SK-N-SH treated with all-trans-retinoic acid at 6 μM for 48 hours (cell line): ENCODE results near the gene UBE2S.
A peak's percentile ranks its signal among the peaks of the same experiment; 100 is the strongest.

ENCODE experiments used
- ATAC-seq: fragments of 200-7000 bp; cut with Tn5 transposase; 3 replicates; pipeline ENCODE4 v1.9.1; 2020; ENCODE audit warnings: mild to moderate bottlenecking, moderate library complexity
- ARNTL ChIP-seq: fragments of 450-650 bp; formaldehyde crosslinking; IDR thresholded peaks from 2 replicates; pipeline ENCODE4 v1.5.0; 2020; ENCODE audit warnings: low read depth, mild to moderate bottlenecking, moderate library complexity, borderline replicate concordance
- CSDC2 ChIP-seq: fragments of 250-450 bp; sonication (Bioruptor Pico); IDR thresholded peaks from 2 replicates; pipeline ENCODE4 v1.5.0; 2020; ENCODE audit warnings: mild to moderate bottlenecking, moderate library complexity
- ESRRG ChIP-seq: fragments of 250-450 bp; sonication (Bioruptor Pico); IDR thresholded peaks from 2 replicates; pipeline ENCODE4 v1.6.1; 2021; ENCODE audit warnings: mild to moderate bottlenecking
- ISL1 ChIP-seq: fragments of 250-450 bp; sonication (Bioruptor Pico); IDR thresholded peaks from 2 replicates; pipeline ENCODE4 v2.1.2; 2022; ENCODE audit warnings: mild to moderate bottlenecking, moderate library complexity
- OSR1 ChIP-seq: fragments of 250-450 bp; sonication (Bioruptor Pico); IDR thresholded peaks from 2 replicates; pipeline ENCODE4 v1.8.0; 2022; ENCODE audit warnings: moderate library complexity, mild to moderate bottlenecking, inconsistent platforms
- PATZ1 ChIP-seq: fragments of 250-450 bp; sonication (Bioruptor Pico); IDR thresholded peaks from 2 replicates; pipeline ENCODE4 v1.8.0; 2020; ENCODE audit warnings: mild to moderate bottlenecking, moderate library complexity, borderline replicate concordance
- POU6F1 ChIP-seq: fragments of 250-450 bp; sonication (Bioruptor Pico); IDR thresholded peaks from 2 replicates; pipeline ENCODE4 v1.8.0; 2021; ENCODE audit warnings: low read depth, mild to moderate bottlenecking, moderate library complexity, borderline replicate concordance
- RARB ChIP-seq: fragments of 250-450 bp; sonication (Bioruptor Pico); IDR thresholded peaks from 2 replicates; pipeline ENCODE4 v1.8.0; 2021; ENCODE audit warnings: mild to moderate bottlenecking, moderate library complexity
- SNAI2 ChIP-seq: fragments of 250-450 bp; sonication (Bioruptor Pico); IDR thresholded peaks from 2 replicates; pipeline ENCODE4 v1.5.0; 2020; ENCODE audit warnings: mild to moderate bottlenecking, moderate library complexity
- TCF4 ChIP-seq: fragments of 250-450 bp; sonication (Bioruptor Pico); IDR thresholded peaks from 2 replicates; pipeline ENCODE4 v1.8.0; 2021; ENCODE audit warnings: mild to moderate bottlenecking, moderate library complexity, borderline replicate concordance
- TSHZ2 ChIP-seq: fragments of 250-450 bp; sonication (Bioruptor Pico); IDR thresholded peaks from 2 replicates; pipeline ENCODE4 v1.5.0; 2020; ENCODE audit warnings: mild to moderate bottlenecking, moderate library complexity
- ZC3H10 ChIP-seq: fragments of 250-450 bp; sonication (Bioruptor Pico); IDR thresholded peaks from 2 replicates; pipeline ENCODE4 v1.5.1; 2021; ENCODE audit warnings: mild to moderate bottlenecking, moderate library complexity
- ZFP30 ChIP-seq: fragments of 450-650 bp; formaldehyde crosslinking; IDR thresholded peaks from 2 replicates; pipeline ENCODE4 v1.5.0; 2022; ENCODE audit warnings: mild to moderate bottlenecking, moderate library complexity
- ZNF565 ChIP-seq: fragments of 450-650 bp; formaldehyde crosslinking; conservative IDR thresholded peaks from 2 replicates; pipeline ENCODE4 v1.5.0; 2020; ENCODE audit warnings: low read depth, mild to moderate bottlenecking, moderate library complexity
- ZNF70 ChIP-seq: fragments of 450-650 bp; formaldehyde crosslinking; IDR thresholded peaks from 2 replicates; pipeline ENCODE4 v1.5.0; 2020; ENCODE audit warnings: mild to moderate bottlenecking, moderate library complexity
- ZNF8 ChIP-seq: fragments of 450-650 bp; formaldehyde crosslinking; IDR thresholded peaks from 2 replicates; pipeline ENCODE4 v1.5.0; 2020; ENCODE audit warnings: mild to moderate bottlenecking, moderate library complexity

Gene UBE2S

GRCh38 chr19:55442372-55442961 is 34.9 kb upstream of the UBE2S start:
- TF ChIP-seq TCF4 (no peak), OSR1 (CRISPR knock-in tag) (no peak), ZNF70 (CRISPR knock-in tag) (no peak), POU6F1 (CRISPR knock-in tag) (no peak), SNAI2 (no peak)
- ATAC-seq: no peak

- no peak for TF ChIP-seq ZFP30 (CRISPR knock-in tag)
- TF ChIP-seq ARNTL: no peak
- TF ChIP-seq ESRRG (CRISPR knock-in tag): no peak
- TF ChIP-seq, all 23 proteins: peak for 0
- ATAC-seq: no peak
These were observed 34.2 kb upstream of the UBE2S start for GRCh38 chr19:55441692-55442321.

GRCh38 chr19:55441319-55441691 is 33.7 kb upstream of the UBE2S start:
- TF ChIP-seq ARNTL (no peak), RARB (CRISPR knock-in tag) (no peak), SNAI2 (no peak), TCF4 (no peak), CSDC2 (CRISPR knock-in tag) (no peak), ZNF8 (CRISPR knock-in tag) (no peak)
- TF ChIP-seq, all 23 proteins: peak for 0
- ATAC-seq: no peak

GRCh38 chr19:55440411-55441105 is 33.0 kb upstream of the UBE2S start:
- no peak for TF ChIP-seq ZNF8 (CRISPR knock-in tag)
- TF ChIP-seq ZNF70 (CRISPR knock-in tag): peak; percentile 60; the same call in 1 of the 2 replicates
- TF ChIP-seq POU6F1 (CRISPR knock-in tag): no peak
- ATAC-seq: peak; percentile 33

GRCh38 chr19:55439052-55439451 is 31.5 kb upstream of the UBE2S start:
- TF ChIP-seq ZFP30 (CRISPR knock-in tag) (no peak), OSR1 (CRISPR knock-in tag) (no peak), ESRRG (CRISPR knock-in tag) (no peak)
- ATAC-seq: no peak

- peak; percentile 86 for ATAC-seq
- TF ChIP-seq SNAI2 (peak; percentile 72; the same call in 1 of the 2 replicates), ZFP30 (CRISPR knock-in tag) (no peak), CSDC2 (CRISPR knock-in tag) (peak; percentile 71; the same call in 1 of the 2 replicates), ZC3H10 (CRISPR knock-in tag) (no peak), TCF4 (no peak), ISL1 (CRISPR knock-in tag) (0 out of 2 replicates have a peak, but pooled peaks have one; percentile 16)
These were observed 29.8 kb upstream of the UBE2S start for GRCh38 chr19:55437410-55437809.

GRCh38 chr19:55436847-55437246 is 29.3 kb upstream of the UBE2S start:
- no peak for ATAC-seq
- TF ChIP-seq PATZ1 (CRISPR knock-in tag): no peak
- TF ChIP-seq ZNF8 (CRISPR knock-in tag): no peak
- TF ChIP-seq ZC3H10 (CRISPR knock-in tag): no peak
- no peak for TF ChIP-seq ZNF565 (CRISPR knock-in tag)
- no peak for TF ChIP-seq POU6F1 (CRISPR knock-in tag)
- TF ChIP-seq ZFP30 (CRISPR knock-in tag): no peak
- TF ChIP-seq CSDC2 (CRISPR knock-in tag): no peak
- no peak for TF ChIP-seq TSHZ2 (CRISPR knock-in tag)
- no peak for TF ChIP-seq SNAI2
- TF ChIP-seq OSR1 (CRISPR knock-in tag): no peak
